ENCODE data around the gene C4orf36.

DNA sequence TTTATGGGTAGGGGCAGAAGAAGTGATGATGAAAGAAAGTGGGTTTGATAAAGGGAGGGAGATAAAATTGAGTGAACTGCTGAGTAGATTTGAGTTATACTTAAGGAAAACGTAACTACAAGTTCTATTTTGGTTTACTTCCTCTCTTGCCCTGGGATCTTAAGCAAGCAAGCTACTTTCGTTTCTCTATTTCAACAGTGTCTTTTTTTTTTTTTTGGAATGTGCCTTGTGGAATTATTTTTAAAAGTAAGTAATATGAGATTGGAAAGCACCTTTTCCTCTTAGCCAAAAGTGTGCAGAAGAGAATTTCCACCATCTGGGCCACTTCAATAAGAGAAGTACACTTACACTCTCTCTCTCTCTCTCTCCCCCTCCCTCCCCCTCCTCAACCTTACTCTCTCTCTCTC is 16.0 kb upstream of the C4orf36 start:
- TF ChIP-seq POLR2A (IDR thresholded peaks at IDR 0.05) = no peak
- TF ChIP-seq, protein P1, sequence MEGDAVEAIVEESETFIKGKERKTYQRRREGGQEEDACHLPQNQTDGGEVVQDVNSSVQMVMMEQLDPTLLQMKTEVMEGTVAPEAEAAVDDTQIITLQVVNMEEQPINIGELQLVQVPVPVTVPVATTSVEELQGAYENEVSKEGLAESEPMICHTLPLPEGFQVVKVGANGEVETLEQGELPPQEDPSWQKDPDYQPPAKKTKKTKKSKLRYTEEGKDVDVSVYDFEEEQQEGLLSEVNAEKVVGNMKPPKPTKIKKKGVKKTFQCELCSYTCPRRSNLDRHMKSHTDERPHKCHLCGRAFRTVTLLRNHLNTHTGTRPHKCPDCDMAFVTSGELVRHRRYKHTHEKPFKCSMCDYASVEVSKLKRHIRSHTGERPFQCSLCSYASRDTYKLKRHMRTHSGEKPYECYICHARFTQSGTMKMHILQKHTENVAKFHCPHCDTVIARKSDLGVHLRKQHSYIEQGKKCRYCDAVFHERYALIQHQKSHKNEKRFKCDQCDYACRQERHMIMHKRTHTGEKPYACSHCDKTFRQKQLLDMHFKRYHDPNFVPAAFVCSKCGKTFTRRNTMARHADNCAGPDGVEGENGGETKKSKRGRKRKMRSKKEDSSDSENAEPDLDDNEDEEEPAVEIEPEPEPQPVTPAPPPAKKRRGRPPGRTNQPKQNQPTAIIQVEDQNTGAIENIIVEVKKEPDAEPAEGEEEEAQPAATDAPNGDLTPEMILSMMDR (IDR thresholded peaks at IDR 0.05) = no peak
